GM12892 (cell line): Measurements from ENCODE around the gene DCAKD.

Source experiments
- POLR2A ChIP-seq: IDR thresholded peaks from 2 replicates; pipeline ENCODE4 v1.6.1; 2011; ENCODE audit warnings: low read depth, low read length, control low read depth
- POLR2AphosphoS5 ChIP-seq: IDR thresholded peaks from 2 replicates; pipeline ENCODE4 v1.6.1; 2011; ENCODE audit warnings: low read depth, low read length, control low read depth

DNA sequence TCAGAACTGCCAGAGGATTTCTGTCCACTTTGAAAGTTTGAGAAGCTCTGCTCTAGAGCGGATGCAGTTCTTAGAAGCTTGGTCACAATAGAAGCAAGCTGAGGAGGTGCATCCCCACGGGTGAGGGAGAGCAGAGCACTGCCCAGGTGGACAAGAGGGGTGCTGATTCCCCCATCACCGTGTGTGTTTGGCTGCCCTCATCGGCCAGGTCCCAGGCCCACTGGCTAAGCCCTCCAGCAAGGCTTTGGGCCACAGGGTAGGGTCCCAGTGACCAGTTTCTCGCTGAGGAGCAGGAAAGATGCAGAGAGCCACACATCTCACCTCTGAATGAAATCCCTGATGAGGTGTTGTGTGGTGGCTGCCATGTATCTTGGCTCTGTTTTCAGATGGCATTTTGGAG lies 36.5 kb upstream of the DCAKD start:
- TF ChIP-seq POLR2A, result no peak
- TF ChIP-seq POLR2AphosphoS5, result no peak
